GM18526 (cell line): ENCODE measurements around the gene RCBTB2.

Source experiments
- POLR2A ChIP-seq: IDR thresholded peaks from 3 replicates; pipeline ENCODE4 v1.6.1; 2011; ENCODE audit not compliant: insufficient read length; ENCODE audit errors: extremely low read depth

RCBTB2 gene

DNA sequence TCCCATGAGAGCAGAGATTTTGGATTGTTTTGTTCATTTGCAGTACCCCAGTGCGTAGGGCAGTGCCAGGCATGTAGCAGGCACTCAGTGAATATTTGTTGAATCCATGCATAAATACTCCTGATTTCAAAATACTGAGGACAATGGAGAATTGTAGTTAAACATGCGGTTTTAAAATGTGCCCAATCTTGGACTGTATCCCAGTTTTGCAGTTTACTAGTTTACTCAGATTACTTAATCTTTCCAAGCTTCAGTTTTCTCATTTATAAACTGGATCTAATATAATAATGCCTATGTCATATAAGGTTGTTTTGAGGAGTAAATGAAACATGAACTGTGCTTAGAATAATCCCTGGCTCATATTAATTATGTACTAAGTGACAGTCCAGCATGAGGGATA is 39.0 kb downstream of the RCBTB2 start:
- TF ChIP-seq POLR2A: no peak

DNA sequence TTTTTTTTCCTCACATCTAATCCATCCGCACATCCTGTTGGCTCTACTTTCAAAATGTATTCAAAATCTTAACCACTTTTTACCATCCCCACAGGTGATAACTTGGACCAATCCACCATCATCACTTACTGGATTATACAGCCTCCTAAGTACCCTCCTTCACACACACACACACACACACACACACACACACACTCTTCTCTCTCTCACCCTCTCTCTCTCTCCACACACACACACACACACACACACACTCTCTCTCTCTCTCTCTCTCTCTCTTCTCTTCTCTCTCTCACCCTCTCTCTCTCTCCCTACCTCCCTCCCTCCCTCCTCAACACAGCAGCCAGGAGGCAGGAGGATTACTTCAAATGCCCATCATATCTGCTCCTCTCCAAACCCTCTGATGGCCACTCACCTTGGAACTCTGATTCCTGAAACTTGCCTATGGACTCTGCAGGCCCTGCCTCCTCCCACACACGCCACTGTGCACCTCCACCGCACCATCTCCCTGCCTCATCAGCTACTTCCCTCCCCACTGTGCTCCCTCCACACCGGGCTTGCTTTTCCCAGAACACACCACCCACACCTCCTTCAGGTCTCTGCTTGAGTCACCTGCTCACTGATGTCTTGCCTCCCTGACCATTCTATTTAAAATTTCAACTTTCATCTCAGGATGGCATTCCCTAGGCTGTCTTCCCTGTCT is 39.7 kb downstream of the RCBTB2 start:
- peak; percentile 23 for TF ChIP-seq POLR2A

DNA sequence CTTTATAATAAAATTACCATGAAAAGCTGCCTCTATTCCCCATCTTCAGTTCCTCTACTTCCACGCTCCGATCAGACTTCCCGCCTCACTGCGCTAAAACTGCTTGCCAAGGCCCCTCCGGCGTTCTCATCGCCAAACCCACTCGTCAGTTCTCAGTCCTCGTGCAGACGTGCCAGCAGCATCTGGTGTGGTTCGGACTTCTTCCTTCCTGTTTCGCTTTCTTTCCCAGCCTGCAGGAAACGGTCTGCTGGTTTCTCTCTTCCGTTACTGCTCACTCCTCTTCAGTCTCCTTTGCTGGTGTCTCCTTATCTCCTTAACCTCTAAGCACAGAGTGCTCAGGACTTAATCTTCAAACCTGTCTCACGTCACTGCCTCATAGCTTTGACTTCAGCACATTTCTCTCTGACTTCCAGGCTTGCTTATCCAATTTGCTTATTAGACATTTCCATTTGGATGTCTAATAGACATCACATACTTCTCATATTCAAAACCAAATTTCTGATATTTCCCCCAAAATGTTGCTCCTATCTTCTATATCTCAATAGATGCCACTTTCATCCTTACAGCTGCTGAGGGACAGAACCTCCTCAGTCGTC is 40.3 kb downstream of the RCBTB2 start:
- TF ChIP-seq POLR2A: no peak

DNA sequence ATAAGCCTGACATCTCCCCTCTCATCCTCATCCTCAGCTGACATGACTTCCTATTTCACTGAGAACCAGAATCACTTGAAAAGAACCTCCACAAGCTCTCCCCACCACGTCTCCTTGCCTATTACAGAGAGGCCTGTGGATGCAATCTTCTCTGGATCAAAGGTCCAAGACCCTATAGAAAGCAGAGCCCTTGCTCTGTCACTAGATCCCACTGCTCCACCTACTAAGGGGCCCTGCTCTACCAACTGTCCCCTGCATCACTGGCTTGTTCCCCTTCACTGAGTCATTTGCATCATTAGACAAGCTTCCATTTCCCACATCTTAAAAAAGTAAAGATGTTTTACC is 40.8 kb downstream of the RCBTB2 start:
- peak; percentile 49 for TF ChIP-seq POLR2A

DNA sequence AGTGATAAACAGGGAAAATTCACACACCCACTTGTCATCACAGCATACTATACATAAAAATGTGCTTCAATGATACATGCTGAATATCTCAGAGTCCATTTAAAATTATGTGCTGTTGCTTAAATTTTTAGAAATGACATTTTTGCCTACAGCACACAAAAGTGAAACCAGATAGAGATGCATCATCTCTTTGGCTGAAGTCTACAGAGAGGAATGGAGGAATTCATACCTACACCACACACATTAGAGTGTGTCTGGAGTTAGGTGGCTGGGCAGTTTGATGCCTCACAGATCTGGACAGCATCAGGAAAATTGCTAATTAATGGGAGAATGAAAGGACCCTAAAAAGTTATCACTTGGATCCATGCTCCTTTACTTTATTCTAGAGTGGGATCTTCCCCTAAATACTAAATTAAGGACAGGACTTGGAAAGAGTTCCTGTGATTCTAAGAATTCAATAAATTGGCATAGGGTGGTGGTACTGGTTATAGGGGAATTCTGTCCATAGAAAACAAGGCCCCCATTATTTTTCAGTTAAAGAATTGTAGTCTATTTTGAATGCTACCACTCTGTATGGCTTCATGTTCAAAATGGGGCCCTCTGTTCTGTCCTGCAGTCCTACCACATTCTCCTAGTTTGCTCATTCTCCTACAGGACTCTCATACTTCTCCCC is 41.3 kb downstream of the RCBTB2 start:
- peak; percentile 49 for TF ChIP-seq POLR2A

DNA sequence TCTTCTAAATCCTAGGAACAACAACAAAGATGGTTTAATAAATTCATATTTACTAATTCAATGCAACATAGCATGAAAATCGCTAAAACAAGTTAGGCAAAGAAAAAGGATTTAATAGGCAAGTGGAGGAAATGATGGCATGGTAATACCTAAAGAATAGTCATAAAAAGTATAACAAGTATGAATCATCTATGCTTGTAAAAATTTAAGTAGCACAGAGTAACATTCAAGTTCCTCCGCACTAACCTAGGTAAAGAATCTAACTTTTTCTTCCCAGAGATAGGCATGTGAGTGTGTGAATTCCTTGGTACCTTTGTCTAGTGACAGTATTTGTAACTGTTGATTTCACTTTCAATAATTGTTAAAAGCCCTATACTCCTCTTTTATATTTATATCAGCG is 42.6 kb downstream of the RCBTB2 start:
- TF ChIP-seq POLR2A: no peak

DNA sequence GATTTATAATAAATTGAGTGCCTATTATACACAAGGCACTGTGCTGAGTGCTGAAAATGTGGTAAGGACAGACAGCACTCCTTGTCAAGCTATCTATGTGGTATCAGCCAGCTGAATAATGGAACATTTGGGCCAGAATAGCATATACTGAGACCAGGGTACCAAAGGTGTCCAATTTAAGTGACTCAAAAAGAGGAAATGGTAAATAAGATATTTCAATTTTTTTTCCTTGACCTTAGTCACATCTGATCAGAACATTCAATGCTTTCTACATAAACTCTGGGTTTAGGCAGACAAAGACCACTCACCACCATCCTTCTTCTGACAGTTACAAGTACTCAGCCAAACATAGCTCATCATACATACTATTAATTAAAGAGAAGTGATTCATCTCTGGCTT is 43.2 kb downstream of the RCBTB2 start:
- no peak for TF ChIP-seq POLR2A

DNA sequence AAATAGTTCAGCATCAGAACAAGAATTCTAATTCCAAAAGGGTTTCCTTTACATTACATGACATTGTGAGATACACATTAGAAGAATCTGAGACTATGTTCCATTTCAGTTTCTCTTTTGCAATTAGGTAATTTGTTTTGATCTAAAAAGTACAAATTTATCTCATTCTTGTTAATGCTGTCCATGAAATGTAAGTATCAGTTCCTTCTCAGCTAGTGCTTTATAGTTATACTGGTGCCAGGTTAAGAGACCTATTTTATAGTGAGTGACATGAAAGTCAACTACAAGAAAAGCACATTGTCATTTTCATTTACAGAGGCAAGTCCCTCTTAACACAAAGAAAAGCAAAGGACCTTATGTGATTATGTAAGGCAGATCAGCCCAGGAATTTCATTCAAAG is 43.9 kb downstream of the RCBTB2 start:
- TF ChIP-seq POLR2A: no peak

DNA sequence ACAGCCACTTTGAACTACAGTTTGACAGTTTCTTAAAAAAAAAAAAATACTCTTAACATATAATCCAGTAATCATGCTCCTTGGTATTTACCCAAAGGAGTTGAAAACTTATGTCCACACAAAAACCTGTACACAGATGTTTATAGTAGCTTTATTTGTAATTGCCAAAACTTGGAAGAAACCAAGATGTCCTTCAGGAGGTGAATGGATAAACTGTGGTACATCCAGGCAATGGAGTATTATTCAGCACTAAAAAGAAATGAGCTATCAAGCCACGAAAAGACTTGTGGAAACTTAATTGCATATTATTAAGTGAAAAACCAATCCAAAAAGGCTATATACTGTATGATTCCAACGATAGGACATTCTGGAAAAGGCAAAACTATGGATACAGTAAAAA is 44.9 kb downstream of the RCBTB2 start:
- TF ChIP-seq POLR2A: no peak

DNA sequence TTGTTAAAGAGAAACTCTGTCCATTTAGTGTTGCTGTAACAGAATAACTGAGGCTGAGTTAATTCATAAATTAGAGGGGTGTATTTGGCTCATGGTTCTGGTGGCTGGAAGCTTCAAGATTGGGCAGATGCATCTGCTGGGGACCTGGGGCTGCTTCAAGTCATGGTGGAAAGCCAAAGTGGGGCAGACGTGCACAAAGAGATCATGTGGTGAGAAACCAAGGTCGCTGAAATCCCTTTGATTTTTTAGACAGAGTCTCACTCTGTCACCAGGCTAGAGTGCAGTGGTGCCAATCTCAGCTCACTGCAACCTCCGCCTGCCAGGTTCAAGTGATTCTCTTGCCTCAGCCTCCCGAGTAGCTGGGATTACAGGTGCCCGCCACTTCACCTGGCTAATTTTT is 46.0 kb downstream of the RCBTB2 start:
- no peak for TF ChIP-seq POLR2A

DNA sequence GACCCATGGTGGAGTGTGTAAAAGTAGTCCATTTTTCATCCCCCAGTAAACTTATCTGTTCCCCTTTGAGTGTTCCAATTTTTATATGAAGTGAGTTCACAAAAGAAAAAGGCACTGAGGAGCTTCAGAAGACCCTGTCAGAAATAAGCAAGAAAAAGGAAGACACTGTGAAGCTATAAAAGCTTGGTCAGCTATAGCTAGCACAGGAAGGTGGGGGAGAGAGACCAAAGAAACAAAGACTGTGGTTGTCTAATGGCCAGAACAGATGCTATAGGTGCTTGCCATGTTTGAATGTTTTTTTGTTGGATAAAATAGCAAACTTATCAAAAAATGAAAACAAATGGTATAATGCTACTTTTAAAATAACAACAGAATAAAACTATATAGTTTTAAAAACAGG is 46.5 kb downstream of the RCBTB2 start:
- TF ChIP-seq POLR2A: no peak

DNA sequence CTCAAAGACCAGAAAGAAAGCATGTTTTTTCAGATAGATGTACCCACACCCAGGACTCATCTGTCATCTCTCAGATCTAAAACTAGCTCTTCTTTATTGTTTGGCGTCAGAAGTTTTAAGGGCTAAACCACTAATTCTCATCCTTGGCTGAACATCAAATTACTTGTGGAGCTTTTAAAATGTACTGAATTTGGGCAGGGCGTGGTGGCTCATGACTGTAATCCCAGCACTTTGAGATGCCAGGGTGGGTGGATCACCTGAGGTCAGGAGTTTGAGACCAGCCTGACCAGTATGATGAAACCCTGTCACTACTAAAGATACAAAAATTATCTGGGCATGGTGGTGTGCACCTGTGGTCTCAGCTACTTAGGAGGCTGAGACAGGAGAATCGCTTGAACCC is 47.4 kb downstream of the RCBTB2 start:
- no peak for TF ChIP-seq POLR2A

DNA sequence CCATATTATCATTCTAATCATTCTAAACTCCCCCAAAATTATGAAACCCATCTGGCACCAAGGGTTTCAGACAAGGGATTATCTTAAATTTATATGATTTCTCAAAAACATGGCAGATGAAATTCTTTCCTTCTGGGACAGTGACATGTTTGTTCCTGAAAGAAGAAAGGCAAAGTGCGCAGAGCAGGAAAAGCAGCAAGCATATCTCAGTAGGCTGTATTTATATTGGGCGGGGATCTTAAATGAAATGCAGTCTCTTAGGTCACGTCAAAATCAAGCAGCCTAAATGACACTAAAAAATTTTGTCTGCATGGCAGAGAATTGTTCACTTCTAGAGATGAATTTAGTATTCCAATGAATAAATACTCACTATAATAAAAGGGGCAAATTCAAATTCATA is 49.3 kb downstream of the RCBTB2 start:
- no peak for TF ChIP-seq POLR2A

DNA sequence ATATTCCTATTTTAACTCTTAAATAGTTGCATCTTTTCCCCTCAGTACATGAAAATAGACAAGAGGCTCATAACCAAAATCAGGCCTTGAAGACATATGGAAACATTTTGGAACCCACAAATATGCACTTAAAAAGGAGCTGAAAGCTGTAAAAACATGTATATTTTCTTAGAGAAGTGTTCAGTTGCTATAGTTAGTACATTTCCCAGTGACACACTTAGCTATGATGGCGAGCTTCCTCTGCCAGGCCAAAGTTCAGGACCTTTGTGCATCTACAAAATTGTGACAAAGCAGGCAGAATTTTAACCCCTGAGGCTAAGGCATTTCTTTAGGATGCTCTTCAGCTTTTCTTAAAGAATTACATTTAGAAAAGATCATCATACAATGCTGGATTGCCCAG is 54.5 kb downstream of the RCBTB2 start:
- no peak for TF ChIP-seq POLR2A

DNA sequence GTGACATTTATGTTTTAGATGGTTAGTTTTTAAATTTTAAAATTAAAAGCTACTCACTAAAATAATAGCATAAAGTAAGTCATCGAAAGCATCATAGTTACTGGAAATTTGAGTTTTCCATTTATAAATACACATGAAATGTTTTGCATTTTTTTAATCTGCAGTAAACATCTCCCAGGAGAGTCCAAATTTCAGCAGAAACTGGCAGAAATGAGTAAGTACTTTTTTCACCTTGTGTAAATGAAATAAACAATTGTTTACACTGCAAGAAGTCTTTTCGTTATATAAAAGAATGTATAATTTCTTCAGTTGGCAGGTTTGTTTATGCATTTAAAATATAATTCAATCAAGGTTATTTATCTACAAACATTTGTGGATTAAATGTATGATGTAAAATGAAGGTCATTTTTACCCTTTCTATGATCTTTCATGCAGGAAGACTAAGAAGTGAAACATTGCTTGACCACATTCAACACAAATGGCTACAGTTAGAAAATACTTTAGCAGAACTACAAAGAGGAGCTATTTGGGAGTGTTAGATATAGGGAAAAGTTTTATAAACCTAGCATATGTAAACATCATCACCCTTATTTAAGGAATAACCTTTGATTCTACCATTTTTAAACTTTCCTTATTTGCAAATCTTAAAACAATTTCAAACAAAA is 55.6 kb downstream of the RCBTB2 start:
- no peak for TF ChIP-seq POLR2A

DNA sequence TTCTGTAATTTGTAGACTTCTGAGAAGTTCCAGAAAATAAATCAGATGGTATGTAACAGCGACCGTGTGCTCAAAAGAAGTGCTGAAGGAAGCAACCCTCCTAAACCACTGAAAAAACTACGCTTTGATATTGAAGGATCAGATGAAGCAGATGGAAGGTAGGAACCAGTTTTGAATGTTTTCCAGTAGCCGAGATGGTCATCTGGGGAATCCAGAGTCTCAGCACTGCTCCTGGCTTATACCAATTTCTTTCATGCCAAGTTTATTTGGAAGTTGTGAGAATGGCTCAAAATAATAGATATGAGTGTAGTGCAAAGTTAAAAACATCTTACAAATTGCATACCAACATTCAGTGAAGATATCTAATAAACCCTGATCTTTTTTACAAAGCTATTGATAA is 56.2 kb downstream of the RCBTB2 start:
- no peak for TF ChIP-seq POLR2A
